Liver (tissue), 9 donors: ENCODE measurements around the gene SPN. TPM values are rescaled to one million over a fixed set of nuclear protein-coding genes. Genes with fewer than 3 reads are reported as not detected.
"Not testable (repeated sequence)": the region's sequence is repeated elsewhere in the genome, so short reads cannot be mapped to it uniquely, and the experiment has no call there.

ENCODE experiments used
- DNase-seq: peaks from one replicate; pipeline ENCODE4 v3.0.0-alpha.2; 2017; ENCODE audit warnings: low spot score
- H3K27ac ChIP-seq, 2 donors: one replicate each; pipeline ENCODE4 v1.7.0; 2013; ENCODE audit warnings: inconsistent platforms in 2 of 2, low read length in 2 of 2, control low read depth in 1 of 2, low read depth in 1 of 2, mild to moderate bottlenecking in 1 of 2
- H3K27me3 ChIP-seq, 4 donors: one replicate each; pipeline versions ENCODE4 v1.6.1 to v1.7.0; 2013; ENCODE audit warnings: low read length in 3 of 4, inconsistent platforms in 1 of 4, mild to moderate bottlenecking in 1 of 4, moderate library complexity in 1 of 4; ENCODE audit not compliant: control insufficient read depth in 4 of 4, insufficient read depth in 4 of 4
- H3K36me3 ChIP-seq, 4 donors: one replicate each; pipeline versions ENCODE4 v1.6.1 to v1.7.0; 2013; ENCODE audit warnings: low read length in 3 of 4, mild to moderate bottlenecking in 3 of 4, low read depth in 1 of 4, moderate library complexity in 1 of 4; ENCODE audit not compliant: control insufficient read depth in 4 of 4, insufficient read depth in 3 of 4
- H3K4me1 ChIP-seq, 4 donors: one replicate each; pipeline versions ENCODE4 v1.6.1 to v1.7.0; 2013; ENCODE audit warnings: low read length in 3 of 4, mild to moderate bottlenecking in 3 of 4, moderate library complexity in 1 of 4; ENCODE audit not compliant: control insufficient read depth in 4 of 4, insufficient read depth in 4 of 4
- H3K4me3 ChIP-seq, 3 donors: one replicate each; pipeline versions ENCODE4 v1.6.1 to v1.7.0; 2013; ENCODE audit warnings: low read length in 3 of 3, control low read depth in 1 of 3, low read depth in 1 of 3, mild to moderate bottlenecking in 1 of 3
- H3K9ac ChIP-seq, 2 donors: one replicate each; pipeline ENCODE4 v1.7.0; 2013; ENCODE audit warnings: low read length in 2 of 2, mild to moderate bottlenecking in 2 of 2, moderate library complexity in 2 of 2, control low read depth in 1 of 2, low read depth in 1 of 2
- H3K9me3 ChIP-seq, 4 donors: one replicate each; pipeline versions ENCODE4 v1.6.1 to v1.7.0; 2013; ENCODE audit warnings: low read length in 3 of 4; ENCODE audit not compliant: control insufficient read depth in 4 of 4
- EGR1 ChIP-seq, 2 donors: IDR thresholded peaks; 2 replicates each; pipeline ENCODE4 v1.6.1; 2016 to 2018; ENCODE audit warnings: antibody characterized with exemption in 2 of 2, low read depth in 2 of 2
- FOXA1 ChIP-seq: IDR thresholded peaks from 2 replicates; pipeline ENCODE4 v1.6.1; 2016; ENCODE audit warnings: antibody characterized with exemption
- FOXA2 ChIP-seq: IDR thresholded peaks from 2 replicates; pipeline ENCODE4 v1.6.1; 2016; ENCODE audit warnings: antibody characterized with exemption
- GABPA ChIP-seq, 2 donors: IDR thresholded peaks in 1 of 2; conservative IDR thresholded peaks in 1 of 2; 2 replicates each; pipeline ENCODE4 v1.6.1; 2016; ENCODE audit warnings: antibody characterized with exemption in 2 of 2, mild to moderate bottlenecking in 1 of 2, moderate library complexity in 1 of 2
- HNF4A ChIP-seq, 2 donors: conservative IDR thresholded peaks; 2 replicates each; pipeline ENCODE4 v1.6.1; 2016; ENCODE audit warnings: antibody characterized with exemption in 2 of 2, mild to moderate bottlenecking in 2 of 2
- HNF4G ChIP-seq: IDR thresholded peaks from 2 replicates; pipeline ENCODE4 v1.6.1; 2016; ENCODE audit warnings: antibody characterized with exemption
- JUND ChIP-seq, 2 donors: IDR thresholded peaks; 2 replicates each; pipeline ENCODE4 v1.6.1; 2016; ENCODE audit warnings: antibody characterized with exemption in 2 of 2
- NR2F2 ChIP-seq: IDR thresholded peaks from 2 replicates; pipeline ENCODE4 v1.6.1; 2016; ENCODE audit warnings: antibody characterized with exemption
- RAD21 ChIP-seq, 2 donors: IDR thresholded peaks; 2 replicates each; pipeline ENCODE4 v1.6.1; 2016; ENCODE audit warnings: antibody characterized with exemption in 2 of 2, mild to moderate bottlenecking in 2 of 2
- RXRA ChIP-seq, 2 donors: IDR thresholded peaks; 2 replicates each; pipeline ENCODE4 v1.6.1; 2017 to 2018; ENCODE audit warnings: antibody characterized with exemption in 2 of 2, mild to moderate bottlenecking in 1 of 2
- SP1 ChIP-seq: IDR thresholded peaks from 2 replicates; pipeline ENCODE4 v1.6.1; 2018; ENCODE audit warnings: antibody characterized with exemption, mild to moderate bottlenecking
- TAF1 ChIP-seq: conservative IDR thresholded peaks from 2 replicates; pipeline ENCODE4 v1.6.1; 2016; ENCODE audit warnings: antibody characterized with exemption, mild to moderate bottlenecking
- WGBS: extraction: QIAGEN DNeasy Blood & Tissue Kit; methylation state at CpG from one replicate; pipeline ENCODE4 v1.1.7; 2013; 5-methylcytosine and 5-hydroxymethylcytosine counted together
- polyA plus RNA-seq, 2 donors: library from polyadenylated mRNA; stranded (reverse) in 1 of 2; unstranded in 1 of 2; fragments of 200-250 nt in 1 of 2; fragments of >200 nt in 1 of 2; fragmentation: Nextera tagmentation in 1 of 2; extraction: Ambion mirVana in 1 of 2; gene quantifications; one replicate each; pipeline versions ENCODE4 v1.2.1 to v1.2.3, GENCODE V29; 2013 to 2015
- total RNA-seq, 2 donors: library from RNA; depleted of rRNA; stranded (reverse); fragments of >200 nt; gene quantifications; one replicate each; pipeline ENCODE4 v1.2.3, GENCODE V29; 2014
- TF ChIP-seq, protein P1 (sequence below): IDR thresholded peaks from 2 replicates; pipeline ENCODE4 v1.6.1; 2016; ENCODE audit warnings: antibody characterized with exemption
- TF ChIP-seq, protein P2 (sequence below): fragments of 150-350 bp; IDR thresholded peaks from 2 replicates; pipeline ENCODE4 v1.5.1; 2017; ENCODE audit warnings: improper control_type of control experiment, low read depth, low read length; ENCODE audit not compliant: missing input control
- donor health status: healthy.
- donor health status: healthy.
- donor health status: healthy.
- donor health status: healthy.
- donor health status: healthy.

SPN gene
- total and polyA plus RNA-seq, 4 donors = 0.85 to 31.2 (median 0.91) TPM

DNA sequence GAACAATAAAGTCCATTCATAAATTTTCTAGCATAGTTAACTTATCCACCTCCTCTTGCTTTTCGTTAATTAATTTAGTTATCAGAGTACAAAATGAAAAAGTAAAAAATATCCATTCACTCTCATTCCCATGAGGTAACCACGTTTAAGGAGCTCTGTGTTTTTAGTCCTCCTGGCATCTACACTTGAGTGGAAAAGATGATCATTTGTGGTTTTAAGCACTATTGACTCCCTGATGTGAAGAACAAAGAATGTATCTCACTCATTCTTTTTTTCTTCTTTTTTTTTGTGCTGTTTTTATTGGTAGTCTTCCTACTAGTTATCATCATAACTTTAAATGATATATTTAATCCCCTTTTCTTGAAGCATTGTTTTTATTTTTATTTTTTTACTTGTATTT is 42.0 kb downstream of the SPN start:
- 74% methylated on average over 2 of the region's 2 CpGs for WGBS
- Histone ChIP-seq H3K9me3 (no peaks in the 10 kb centered on the region), H3K4me3 (no peak overlapping the region), H3K4me1 (peaks cover 0 to 3% (median under 1%) of the 10 kb centered on the region in 4 donors), H3K27me3 (no peaks in the 10 kb centered on the region), H3K27ac (no peak overlapping the region), H3K9ac (no peak overlapping the region), H3K36me3 (no peaks in the 10 kb centered on the region)
- TF ChIP-seq RXRA (IDR thresholded peaks at IDR 0.05) (no peak), RAD21 (IDR thresholded peaks at IDR 0.05) (no peak), SP1 (no peak), GABPA (IDR thresholded peaks at IDR 0.05 in 1 of 2, conservative IDR thresholded peaks at IDR 0.05 in 1 of 2) (no peak), HNF4A (conservative IDR thresholded peaks at IDR 0.05) (no peak), HNF4G (no peak), NR2F2 (no peak), FOXA2 (no peak), EGR1 (IDR thresholded peaks at IDR 0.05; ENCODE audit: low read depth in 2 of 2) (no peak)
- TF ChIP-seq, protein P1, sequence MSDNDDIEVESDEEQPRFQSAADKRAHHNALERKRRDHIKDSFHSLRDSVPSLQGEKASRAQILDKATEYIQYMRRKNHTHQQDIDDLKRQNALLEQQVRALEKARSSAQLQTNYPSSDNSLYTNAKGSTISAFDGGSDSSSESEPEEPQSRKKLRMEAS = no peak
- TF ChIP-seq, protein P2, sequence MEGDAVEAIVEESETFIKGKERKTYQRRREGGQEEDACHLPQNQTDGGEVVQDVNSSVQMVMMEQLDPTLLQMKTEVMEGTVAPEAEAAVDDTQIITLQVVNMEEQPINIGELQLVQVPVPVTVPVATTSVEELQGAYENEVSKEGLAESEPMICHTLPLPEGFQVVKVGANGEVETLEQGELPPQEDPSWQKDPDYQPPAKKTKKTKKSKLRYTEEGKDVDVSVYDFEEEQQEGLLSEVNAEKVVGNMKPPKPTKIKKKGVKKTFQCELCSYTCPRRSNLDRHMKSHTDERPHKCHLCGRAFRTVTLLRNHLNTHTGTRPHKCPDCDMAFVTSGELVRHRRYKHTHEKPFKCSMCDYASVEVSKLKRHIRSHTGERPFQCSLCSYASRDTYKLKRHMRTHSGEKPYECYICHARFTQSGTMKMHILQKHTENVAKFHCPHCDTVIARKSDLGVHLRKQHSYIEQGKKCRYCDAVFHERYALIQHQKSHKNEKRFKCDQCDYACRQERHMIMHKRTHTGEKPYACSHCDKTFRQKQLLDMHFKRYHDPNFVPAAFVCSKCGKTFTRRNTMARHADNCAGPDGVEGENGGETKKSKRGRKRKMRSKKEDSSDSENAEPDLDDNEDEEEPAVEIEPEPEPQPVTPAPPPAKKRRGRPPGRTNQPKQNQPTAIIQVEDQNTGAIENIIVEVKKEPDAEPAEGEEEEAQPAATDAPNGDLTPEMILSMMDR = no peak
- DNase-seq = no peak

DNA sequence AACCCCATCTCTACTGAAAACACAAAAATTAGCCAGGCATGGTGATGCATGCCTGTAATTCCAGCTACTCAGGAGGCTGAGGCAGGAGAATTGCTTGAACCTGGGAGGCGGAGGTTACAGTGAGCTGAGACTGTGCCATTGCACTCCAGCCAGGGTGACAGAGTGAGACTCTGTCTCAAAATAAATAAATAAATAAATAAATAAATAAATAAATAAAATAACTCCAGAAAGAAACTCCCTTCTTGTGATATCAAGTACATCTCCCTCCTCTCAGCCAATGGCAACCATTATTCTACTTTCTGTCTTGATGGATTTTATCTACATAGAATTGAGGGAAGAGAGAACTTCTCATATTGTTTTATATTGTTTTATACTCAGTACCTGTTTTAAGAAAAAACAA is 44.1 kb downstream of the SPN start:
- H3K36me3 ChIP-seq, H3K27me3 ChIP-seq, H3K9ac ChIP-seq, H3K4me3 ChIP-seq, H3K9me3 ChIP-seq, DNase-seq, H3K4me1 ChIP-seq, H3K27ac ChIP-seq: not testable (repeated sequence)
- 96% methylated on average over 1 of the region's 1 CpG for WGBS

DNA sequence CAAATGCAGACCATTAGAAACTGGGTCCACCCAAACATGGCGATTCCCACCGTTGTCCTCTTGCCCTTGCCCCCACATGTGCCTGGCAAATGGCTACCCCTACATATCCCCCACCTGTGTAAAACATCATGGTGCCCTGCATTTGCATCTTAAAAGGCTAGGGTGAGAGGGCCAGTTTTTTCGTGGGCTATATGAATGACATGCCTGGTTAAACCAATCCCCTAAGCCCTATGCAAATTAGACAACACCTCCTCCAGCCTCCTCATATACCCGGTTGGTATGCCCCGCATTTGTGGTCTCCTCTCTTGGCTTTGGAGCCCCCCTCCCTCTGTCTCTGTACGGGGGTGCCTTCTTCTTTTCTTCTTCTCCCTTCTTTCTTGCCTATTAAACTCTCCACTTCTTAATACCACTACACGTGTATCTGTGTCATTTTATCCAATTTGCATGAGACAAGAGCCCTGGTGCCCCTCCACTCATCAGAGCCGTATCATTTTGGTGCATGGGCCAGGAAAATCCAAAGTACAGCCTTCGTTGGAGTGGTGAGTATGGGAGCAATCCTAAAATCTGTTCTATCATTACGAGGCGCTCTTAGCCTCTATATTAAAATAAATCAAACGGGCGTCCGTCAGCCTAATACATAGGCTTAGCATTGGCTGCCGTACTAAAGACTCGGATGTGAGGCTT is 46.0 kb downstream of the SPN start:
- 82% methylated on average over 16 of the region's 16 CpGs for WGBS
- TF ChIP-seq JUND (IDR thresholded peaks at IDR 0.05) (no peak), HNF4G (no peak), TAF1 (no peak), RAD21 (IDR thresholded peaks at IDR 0.05) (no peak), RXRA (IDR thresholded peaks at IDR 0.05) (no peak), FOXA1 (no peak)
- no peak overlapping the region for H3K27ac ChIP-seq
- no peak overlapping the region for H3K9ac ChIP-seq
- DNase-seq = no peak
- H3K36me3 ChIP-seq = no peaks in the 10 kb centered on the region
- peaks cover 0 to 5% (median under 1%) of the 10 kb centered on the region in 4 donors for H3K4me1 ChIP-seq
- no peaks in the 10 kb centered on the region for H3K27me3 ChIP-seq
- H3K9me3 ChIP-seq = no peaks in the 10 kb centered on the region
- H3K4me3 ChIP-seq = no peak overlapping the region

DNA sequence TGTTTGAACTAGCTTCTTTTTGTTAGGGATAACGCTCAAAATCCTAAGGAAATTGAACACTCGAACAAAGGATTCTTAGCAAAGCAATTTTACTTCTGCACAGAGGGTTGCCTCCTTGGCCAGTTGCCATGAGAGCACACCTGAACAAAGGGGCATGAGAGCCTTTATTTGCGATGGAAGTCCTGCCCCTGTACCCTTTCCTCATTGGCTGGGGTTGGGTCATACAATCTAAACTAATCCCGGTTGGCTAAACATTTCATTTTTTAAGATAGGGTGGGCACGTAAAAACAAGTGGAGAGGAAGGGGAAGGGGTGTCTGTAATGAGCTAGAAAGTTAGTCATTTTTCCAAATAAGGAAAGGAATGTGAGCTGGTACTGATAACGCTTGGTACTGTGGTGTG is 46.6 kb downstream of the SPN start:
- H3K4me3 ChIP-seq, H3K27ac ChIP-seq, H3K36me3 ChIP-seq, H3K9me3 ChIP-seq, H3K4me1 ChIP-seq, H3K9ac ChIP-seq, DNase-seq, H3K27me3 ChIP-seq: not testable (repeated sequence)
- WGBS = 84% methylated on average over 6 of the region's 6 CpGs
